Small intestine (tissue), 7 donors: ENCODE measurements around the gene VIL1. TPM values are rescaled to one million over a fixed set of nuclear protein-coding genes. Genes with fewer than 3 reads are reported as not detected.

Experiments
- DNase-seq, 2 donors: peaks; one replicate each; pipeline versions ENCODE4 v3.0.0 to v3.0.0-alpha.2; 2013
- FAIRE-seq: peaks from 2 replicates; lab custom pipeline; 2012; peaks lifted over from hg19 to GRCh38; lab: Jason Lieb, UNC
- H3K27ac ChIP-seq, 3 donors: one replicate each; pipeline ENCODE4 v1.5.1; 2013; ENCODE audit warnings: low read length in 2 of 3, mild to moderate bottlenecking in 2 of 3, control low read depth in 1 of 3, inconsistent platforms in 1 of 3, low read depth in 1 of 3, moderate library complexity in 1 of 3
- H3K27me3 ChIP-seq, 3 donors: one replicate each; pipeline ENCODE4 v1.6.1; 2013; ENCODE audit warnings: low read length in 3 of 3, inconsistent platforms in 1 of 3; ENCODE audit not compliant: control insufficient read depth in 3 of 3, insufficient read depth in 3 of 3
- H3K36me3 ChIP-seq, 3 donors: one replicate each; pipeline ENCODE4 v1.6.1; 2013; ENCODE audit warnings: low read length in 3 of 3, inconsistent platforms in 1 of 3, low read depth in 1 of 3, mild to moderate bottlenecking in 1 of 3, moderate library complexity in 1 of 3; ENCODE audit not compliant: control insufficient read depth in 3 of 3, insufficient read depth in 2 of 3
- H3K4me1 ChIP-seq, 3 donors: one replicate each; pipeline ENCODE4 v1.6.1; 2013; ENCODE audit warnings: low read length in 2 of 3, inconsistent platforms in 1 of 3, low read depth in 1 of 3, mild to moderate bottlenecking in 1 of 3, moderate library complexity in 1 of 3; ENCODE audit not compliant: control insufficient read depth in 3 of 3, insufficient read depth in 2 of 3
- H3K4me3 ChIP-seq, 3 donors: one replicate each; pipeline ENCODE4 v1.5.1; 2013; ENCODE audit warnings: low read length in 3 of 3, control low read depth in 1 of 3, inconsistent platforms in 1 of 3, low read depth in 1 of 3, mild to moderate bottlenecking in 1 of 3, moderate library complexity in 1 of 3
- H3K9me3 ChIP-seq, 2 donors: one replicate each; pipeline ENCODE4 v1.6.1; 2013; ENCODE audit warnings: low read depth in 1 of 2, low read length in 1 of 2; ENCODE audit not compliant: control insufficient read depth in 2 of 2, insufficient read depth in 1 of 2
- WGBS, 3 donors: extraction: QIAGEN DNeasy Blood & Tissue Kit; methylation state at CpG; one replicate each; pipeline ENCODE4 v1.1.7; 2013; 5-methylcytosine and 5-hydroxymethylcytosine counted together
- polyA plus RNA-seq, 4 donors: library from polyadenylated mRNA; stranded (reverse) in 3 of 4; unstranded in 1 of 4; fragments of 200-250 nt in 3 of 4; fragments of 120-200 nt in 1 of 4; gene quantifications; one replicate each; pipeline versions ENCODE4 v1.2.1 to v1.2.3, GENCODE V29; 2013
- donor health status: healthy with polysubstance abuse.
- donor health status: control.
- donor health status: control.
- donor health status: Bipolar disorder and iron deficiency.
- donor health status: healthy.

VIL1 gene
- polyA plus RNA-seq, 4 donors: 247 to 678 (median 313) TPM

GRCh38 chr2:218485986-218486667 is 67.2 kb downstream of the VIL1 start:
- Histone ChIP-seq H3K4me1 (no peaks in the 10 kb centered on the region), H3K4me3 (no peak overlapping the region), H3K36me3 (peaks cover 4 to 33% (median 5%) of the 10 kb centered on the region in 3 donors), H3K27me3 (no peaks in the 10 kb centered on the region), H3K9me3 (no peaks in the 10 kb centered on the region), H3K27ac (no peak overlapping the region)
- FAIRE-seq (no peak), DNase-seq (no peak)
- WGBS, 3 donors: 73 to 78% (median 76%) methylated on average over 7 of the region's 7 CpGs

- Histone ChIP-seq H3K4me3 (no peak overlapping the region), H3K9me3 (no peaks in the 10 kb centered on the region), H3K27me3 (no peaks in the 10 kb centered on the region), H3K4me1 (no peaks in the 10 kb centered on the region), H3K36me3 (peaks cover 0 to 33% (median under 1%) of the 10 kb centered on the region in 3 donors), H3K27ac (no peak overlapping the region)
- FAIRE-seq (no peak), DNase-seq (no peak)
- WGBS, 3 donors: 94 to 97% (median 96%) methylated on average over 10 of the region's 10 CpGs
Observed at GRCh38 chr2:218500501-218501060, 81.7 kb downstream of the VIL1 start.

DNA sequence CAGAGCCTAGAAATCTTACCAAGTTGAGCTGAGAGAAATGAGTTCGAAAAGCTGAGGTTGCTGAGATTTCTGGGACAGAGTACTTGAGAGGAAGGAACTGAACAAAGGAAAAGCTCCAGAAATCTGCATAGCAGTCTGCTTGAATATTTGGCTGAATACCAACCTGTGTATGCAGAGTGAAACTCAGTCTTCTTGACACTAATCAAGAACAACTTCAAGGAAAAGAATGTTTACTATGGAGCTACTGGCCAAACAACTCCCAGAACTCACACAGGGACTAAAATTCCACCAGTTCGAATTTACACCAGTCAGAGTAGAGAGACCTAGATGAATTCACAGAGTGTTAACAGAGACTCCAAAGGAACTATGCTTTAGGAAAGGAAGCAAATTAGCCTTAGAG is 82.7 kb downstream of the VIL1 start:
- H3K27ac ChIP-seq: no peak overlapping the region
- no peaks in the 10 kb centered on the region for H3K9me3 ChIP-seq
- no peaks in the 10 kb centered on the region for H3K4me1 ChIP-seq
- no peak overlapping the region for H3K4me3 ChIP-seq
- no peaks in the 10 kb centered on the region for H3K27me3 ChIP-seq
- DNase-seq (no peak), FAIRE-seq (no peak)
- peaks cover 0 to 37% (median 0%) of the 10 kb centered on the region in 3 donors for H3K36me3 ChIP-seq
- WGBS, 3 donors: 59 to 89% (median 75%) methylated on average over 2 of the region's 2 CpGs

Other genes with a start within 250 kb of the VIL1 start
- gene ARPC2, start 201.9 kb upstream of the VIL1 start, polyA plus RNA-seq: 100 to 1,000 TPM; 242 to 300 (median 270) TPM
- gene GPBAR1, start 158.1 kb upstream of the VIL1 start, polyA plus RNA-seq: 1 to 10 TPM; 1.3 to 3.9 (median 1.6) TPM
- gene AAMP, start 149.0 kb upstream of the VIL1 start, polyA plus RNA-seq: 100 to 1,000 TPM; 101 to 134 (median 118) TPM
- gene PNKD, start 148.6 kb upstream of the VIL1 start, polyA plus RNA-seq: 100 to 1,000 TPM in 2 of 4 donors, 10 to 100 TPM in 2; 88.4 to 137 (median 104) TPM
- gene TMBIM1, start 126.6 kb upstream of the VIL1 start, polyA plus RNA-seq: 100 to 1,000 TPM; 112 to 328 (median 155) TPM
- gene CATIP, start 62.3 kb upstream of the VIL1 start, polyA plus RNA-seq: under 1 TPM in 2 of 4 donors, not detected in 2; 0.09 to 0.18 TPM
- gene SLC11A1, start 36.9 kb upstream of the VIL1 start, polyA plus RNA-seq: 1 to 10 TPM in 2 of 4 donors, under 1 TPM in 2; 0.54 to 8.4 (median 2.0) TPM
- gene CTDSP1, start 19.3 kb upstream of the VIL1 start, polyA plus RNA-seq: 100 to 1,000 TPM in 3 of 4 donors, 10 to 100 TPM in 1; 94.3 to 181 (median 127) TPM
- 10 to 100 TPM in 1 of 4 donors, 1 to 10 TPM in 3; 2.0 to 10.5 (median 2.3) TPM for gene USP37, start 149.2 kb downstream of the VIL1 start, polyA plus RNA-seq
- gene CNOT9, start 149.7 kb downstream of the VIL1 start, polyA plus RNA-seq: 10 to 100 TPM; 11.4 to 36.1 (median 17.6) TPM
- 1 to 10 TPM in 2 of 4 donors, under 1 TPM in 1, not detected in 1; 0.97 to 1.4 (median 1.0) TPM for gene PLCD4, start 188.8 kb downstream of the VIL1 start, polyA plus RNA-seq
- gene ZNF142, start 240.5 kb downstream of the VIL1 start, polyA plus RNA-seq: 10 to 100 TPM in 1 of 4 donors, 1 to 10 TPM in 3; 3.0 to 12.6 (median 5.1) TPM
- 10 to 100 TPM; 18.9 to 42.7 (median 28.6) TPM for gene BCS1L, start 240.6 kb downstream of the VIL1 start, polyA plus RNA-seq